ENCODE results near the gene SLC15A4. TPM values are rescaled to one million over a fixed set of nuclear protein-coding genes. Genes with fewer than 3 reads are reported as not detected.
A peak's percentile ranks its signal among the peaks of the same experiment; 100 is the strongest.
"Not testable (repeated sequence)": the region's sequence is repeated elsewhere in the genome, so short reads cannot be mapped to it uniquely, and the experiment has no call there.

Gene SLC15A4
- total RNA-seq, 2 experiments from 2014 or later, result 24.9 to 28.4 TPM

GRCh38 chr12:128852885-128853599, 29.3 kb upstream of the SLC15A4 start, which contains the start of gene GLT1D1:
GLT1D1 (plus strand) TSS chr12:128853478; CDS start chr12:128853582, 104 bp downstream.
- H3K36me3 Mint-ChIP-seq (ENCODE audit: low read depth), result no peaks in the 10 kb centered on the region
- H3K4me1 Mint-ChIP-seq, result no peaks in the 10 kb centered on the region
- peak within 1 kb of the TSS; percentile 36 for H3K4me3 Mint-ChIP-seq
- CTCF ChIA-PET, result interaction anchor here (0.9 kb wide), 1 partner anchor 12 kb away, joined by 3 read pairs; no protein-coding TSS in a partner anchor
- POLR2A ChIA-PET, result no interaction called here
- no peak for DNase-seq
- peaks cover 37% of the 10 kb centered on the region for H3K27me3 Mint-ChIP-seq
- no peaks in the 10 kb centered on the region for H3K9me3 Mint-ChIP-seq
- H3K27ac Mint-ChIP-seq, result no peak within 1 kb of the TSS

- DNase-seq, result no peak
- Mint-ChIP-seq H3K4me1 (no peaks in the 10 kb centered on the region), H3K27ac (no peak overlapping the region), H3K4me3 (no peak overlapping the region), H3K27me3 (peaks cover 37% of the 10 kb centered on the region), H3K9me3 (no peaks in the 10 kb centered on the region), H3K36me3 (ENCODE audit: low read depth) (no peaks in the 10 kb centered on the region)
- ChIA-PET POLR2A (no interaction called here), CTCF (no interaction called here)
Measured at GRCh38 chr12:128852026-128852698, 28.4 kb upstream of the SLC15A4 start.

- DNase-seq; POLR2A ChIA-PET; H3K4me3 Mint-ChIP-seq; H3K27ac Mint-ChIP-seq; H3K36me3 Mint-ChIP-seq (ENCODE audit: low read depth); H3K4me1 Mint-ChIP-seq; H3K9me3 Mint-ChIP-seq; CTCF ChIA-PET: not testable (repeated sequence)
- H3K27me3 Mint-ChIP-seq, result peaks cover 34% of the 10 kb centered on the region
Measured at GRCh38 chr12:128851429-128851828, 27.7 kb upstream of the SLC15A4 start.

GRCh38 chr12:128850400-128850799, 26.6 kb upstream of the SLC15A4 start:
- POLR2A ChIA-PET, result no interaction called here
- H3K27me3 Mint-ChIP-seq, result peaks cover 28% of the 10 kb centered on the region
- H3K4me1 Mint-ChIP-seq, result no peaks in the 10 kb centered on the region
- H3K27ac Mint-ChIP-seq, result no peak overlapping the region
- no peak for DNase-seq
- H3K9me3 Mint-ChIP-seq, result no peaks in the 10 kb centered on the region
- no peaks in the 10 kb centered on the region for H3K36me3 Mint-ChIP-seq (ENCODE audit: low read depth)
- H3K4me3 Mint-ChIP-seq, result no peak overlapping the region
- CTCF ChIA-PET, result no interaction called here

- H3K27ac Mint-ChIP-seq; H3K4me1 Mint-ChIP-seq; H3K4me3 Mint-ChIP-seq; DNase-seq; POLR2A ChIA-PET; H3K36me3 Mint-ChIP-seq (ENCODE audit: low read depth); CTCF ChIA-PET; H3K9me3 Mint-ChIP-seq: not testable (repeated sequence)
- peaks cover 27% of the 10 kb centered on the region for H3K27me3 Mint-ChIP-seq
Measured at GRCh38 chr12:128849806-128850205, 26.0 kb upstream of the SLC15A4 start.

- Mint-ChIP-seq H3K27ac (no peak overlapping the region), H3K4me1 (no peaks in the 10 kb centered on the region), H3K27me3 (peaks cover 18% of the 10 kb centered on the region), H3K4me3 (no peak overlapping the region), H3K9me3 (peaks cover under 1% of the 10 kb centered on the region), H3K36me3 (ENCODE audit: low read depth) (no peaks in the 10 kb centered on the region)
- ChIA-PET POLR2A (no interaction called here), CTCF (interaction anchor here (0.5 kb wide), 1 partner anchor 200 kb away, joined by 4 read pairs; no protein-coding TSS in a partner anchor)
- no peak for DNase-seq
Measured at GRCh38 chr12:128848371-128848770, 24.6 kb upstream of the SLC15A4 start.

- POLR2A ChIA-PET; H3K9me3 Mint-ChIP-seq; H3K4me1 Mint-ChIP-seq; H3K4me3 Mint-ChIP-seq; CTCF ChIA-PET; H3K36me3 Mint-ChIP-seq (ENCODE audit: low read depth); DNase-seq; H3K27ac Mint-ChIP-seq: not testable (repeated sequence)
- H3K27me3 Mint-ChIP-seq, result peaks cover 10% of the 10 kb centered on the region
Measured at GRCh38 chr12:128846671-128847070, 22.9 kb upstream of the SLC15A4 start.

GRCh38 chr12:128844031-128844635, 20.4 kb upstream of the SLC15A4 start:
- no peak for DNase-seq
- H3K9me3 Mint-ChIP-seq, result peaks cover 3% of the 10 kb centered on the region
- no peak overlapping the region for H3K4me3 Mint-ChIP-seq
- CTCF ChIA-PET, result no interaction called here
- H3K36me3 Mint-ChIP-seq (ENCODE audit: low read depth), result no peaks in the 10 kb centered on the region
- POLR2A ChIA-PET, result no interaction called here
- H3K27me3 Mint-ChIP-seq, result peaks cover 13% of the 10 kb centered on the region
- H3K4me1 Mint-ChIP-seq, result peaks cover 10% of the 10 kb centered on the region
- no peak overlapping the region for H3K27ac Mint-ChIP-seq

GRCh38 chr12:128843538-128843937, 19.8 kb upstream of the SLC15A4 start:
- no peak for DNase-seq
- CTCF ChIA-PET, result no interaction called here

GRCh38 chr12:128842579-128842978, 18.8 kb upstream of the SLC15A4 start:
- DNase-seq, result no peak
- ChIA-PET CTCF (no interaction called here), POLR2A (no interaction called here)
- H3K4me3 Mint-ChIP-seq, result no peak overlapping the region
- H3K36me3 Mint-ChIP-seq (ENCODE audit: low read depth), result no peaks in the 10 kb centered on the region
- H3K9me3 Mint-ChIP-seq, result peaks cover 3% of the 10 kb centered on the region
- no peak overlapping the region for H3K27ac Mint-ChIP-seq
- H3K4me1 Mint-ChIP-seq, result peaks cover 10% of the 10 kb centered on the region
- H3K27me3 Mint-ChIP-seq, result peaks cover 13% of the 10 kb centered on the region

More at GRCh38 chr12:128843538-128843937, 19.8 kb upstream of the SLC15A4 start:
- POLR2A ChIA-PET, result no interaction called here
- Mint-ChIP-seq H3K4me3 (no peak overlapping the region), H3K9me3 (peaks cover 3% of the 10 kb centered on the region), H3K27me3 (peaks cover 13% of the 10 kb centered on the region), H3K36me3 (ENCODE audit: low read depth) (no peaks in the 10 kb centered on the region), H3K4me1 (peaks cover 10% of the 10 kb centered on the region), H3K27ac (no peak overlapping the region)

GRCh38 chr12:128840862-128841468, 17.2 kb upstream of the SLC15A4 start:
- Mint-ChIP-seq H3K4me1 (peaks cover 10% of the 10 kb centered on the region), H3K4me3 (no peak overlapping the region), H3K27ac (no peak overlapping the region), H3K36me3 (ENCODE audit: low read depth) (no peaks in the 10 kb centered on the region), H3K27me3 (peaks cover 13% of the 10 kb centered on the region), H3K9me3 (peaks cover 3% of the 10 kb centered on the region)
- no peak for DNase-seq
- ChIA-PET CTCF (interaction anchor here (0.6 to 0.7 kb wide), 3 partner anchors 19 to 1421 kb away, joined by 3 to 6 read pairs (median 4); no protein-coding TSS in a partner anchor), POLR2A (interaction anchor here (0.5 kb wide), 1 partner anchor 15 kb away, joined by 9 read pairs; no protein-coding TSS in a partner anchor)

- H3K36me3 Mint-ChIP-seq (ENCODE audit: low read depth); H3K4me3 Mint-ChIP-seq; DNase-seq; H3K9me3 Mint-ChIP-seq; H3K4me1 Mint-ChIP-seq; H3K27ac Mint-ChIP-seq; POLR2A ChIA-PET; CTCF ChIA-PET: not testable (repeated sequence)
- peaks cover 13% of the 10 kb centered on the region for H3K27me3 Mint-ChIP-seq
Measured at GRCh38 chr12:128839885-128840284, 16.1 kb upstream of the SLC15A4 start.

- H3K36me3 Mint-ChIP-seq (ENCODE audit: low read depth), result no peaks in the 10 kb centered on the region
- CTCF ChIA-PET, result interaction anchor here (1.2 kb wide), 1 partner anchor 11 kb away, joined by 3 read pairs; no protein-coding TSS in a partner anchor
- H3K4me1 Mint-ChIP-seq, result peaks cover 17% of the 10 kb centered on the region
- POLR2A ChIA-PET, result interaction anchor here (0.7 kb wide), 1 partner anchor 87 kb away, joined by 3 read pairs; no protein-coding TSS in a partner anchor
- H3K4me3 Mint-ChIP-seq, result no peak overlapping the region
- no peaks in the 10 kb centered on the region for H3K9me3 Mint-ChIP-seq
- DNase-seq, result no peak
- H3K27ac Mint-ChIP-seq, result no peak overlapping the region
- H3K27me3 Mint-ChIP-seq, result no peaks in the 10 kb centered on the region
Measured at GRCh38 chr12:128833418-128833817, 9.7 kb upstream of the SLC15A4 start.
